ENCODE results near the gene PPP2R5C.
A peak's percentile ranks its signal among the peaks of the same experiment; 100 is the strongest.

The PPP2R5C gene

GRCh38 chr14:101914083-101914482 lies 152.6 kb downstream of the PPP2R5C start:
- no peak for TF ChIP-seq CTCF (conservative IDR thresholded peaks at IDR 0.05; ENCODE audit: low read depth)
- ChIA-PET CTCF (no interaction called here), POLR2A (ENCODE audit: low non-redundant PET) (no interaction called here)
- DNase-seq (ENCODE audit: low spot score), result no peak
- H3K27ac ChIP-seq, result no peak overlapping the region

- CTCF ChIA-PET, result no interaction called here
- POLR2A ChIA-PET (ENCODE audit: low non-redundant PET), result no interaction called here
These were observed 154.6 kb downstream of the PPP2R5C start for GRCh38 chr14:101915871-101916815.

GRCh38 chr14:101916816-101917412 lies 155.4 kb downstream of the PPP2R5C start:
- H3K27ac ChIP-seq, result peak overlapping the region; percentile 1; the same call in 1 of the 2 replicates
- ChIA-PET POLR2A (ENCODE audit: low non-redundant PET) (no interaction called here), CTCF (no interaction called here)
- TF ChIP-seq CTCF (conservative IDR thresholded peaks at IDR 0.05; ENCODE audit: low read depth), result no peak
- DNase-seq (ENCODE audit: low spot score), result no peak

More at GRCh38 chr14:101915871-101916815, 154.6 kb downstream of the PPP2R5C start:
- DNase-seq (ENCODE audit: low spot score), result no peak
- no peak for TF ChIP-seq CTCF (conservative IDR thresholded peaks at IDR 0.05; ENCODE audit: low read depth)
- H3K27ac ChIP-seq, result peak overlapping the region; percentile 1; the same call in 1 of the 2 replicates

GRCh38 chr14:101917413-101918017 lies 156.0 kb downstream of the PPP2R5C start:
- ChIA-PET POLR2A (ENCODE audit: low non-redundant PET) (no interaction called here), CTCF (no interaction called here)
- no peak for DNase-seq (ENCODE audit: low spot score)
- peak overlapping the region; percentile 1; the same call in 1 of the 2 replicates for H3K27ac ChIP-seq
- no peak for TF ChIP-seq CTCF (conservative IDR thresholded peaks at IDR 0.05; ENCODE audit: low read depth)

- DNase-seq (ENCODE audit: low spot score), result no peak
- no peak overlapping the region for H3K27ac ChIP-seq
- ChIA-PET CTCF (interaction anchor here (0.7 kb wide), 1 partner anchor 318 kb away, joined by 3 read pairs; no protein-coding TSS in a partner anchor), POLR2A (ENCODE audit: low non-redundant PET) (no interaction called here)
- no peak for TF ChIP-seq CTCF (conservative IDR thresholded peaks at IDR 0.05; ENCODE audit: low read depth)
These were observed 156.8 kb downstream of the PPP2R5C start for GRCh38 chr14:101918065-101918989.
